ENCODE measurements around the gene DPP6.

DNA sequence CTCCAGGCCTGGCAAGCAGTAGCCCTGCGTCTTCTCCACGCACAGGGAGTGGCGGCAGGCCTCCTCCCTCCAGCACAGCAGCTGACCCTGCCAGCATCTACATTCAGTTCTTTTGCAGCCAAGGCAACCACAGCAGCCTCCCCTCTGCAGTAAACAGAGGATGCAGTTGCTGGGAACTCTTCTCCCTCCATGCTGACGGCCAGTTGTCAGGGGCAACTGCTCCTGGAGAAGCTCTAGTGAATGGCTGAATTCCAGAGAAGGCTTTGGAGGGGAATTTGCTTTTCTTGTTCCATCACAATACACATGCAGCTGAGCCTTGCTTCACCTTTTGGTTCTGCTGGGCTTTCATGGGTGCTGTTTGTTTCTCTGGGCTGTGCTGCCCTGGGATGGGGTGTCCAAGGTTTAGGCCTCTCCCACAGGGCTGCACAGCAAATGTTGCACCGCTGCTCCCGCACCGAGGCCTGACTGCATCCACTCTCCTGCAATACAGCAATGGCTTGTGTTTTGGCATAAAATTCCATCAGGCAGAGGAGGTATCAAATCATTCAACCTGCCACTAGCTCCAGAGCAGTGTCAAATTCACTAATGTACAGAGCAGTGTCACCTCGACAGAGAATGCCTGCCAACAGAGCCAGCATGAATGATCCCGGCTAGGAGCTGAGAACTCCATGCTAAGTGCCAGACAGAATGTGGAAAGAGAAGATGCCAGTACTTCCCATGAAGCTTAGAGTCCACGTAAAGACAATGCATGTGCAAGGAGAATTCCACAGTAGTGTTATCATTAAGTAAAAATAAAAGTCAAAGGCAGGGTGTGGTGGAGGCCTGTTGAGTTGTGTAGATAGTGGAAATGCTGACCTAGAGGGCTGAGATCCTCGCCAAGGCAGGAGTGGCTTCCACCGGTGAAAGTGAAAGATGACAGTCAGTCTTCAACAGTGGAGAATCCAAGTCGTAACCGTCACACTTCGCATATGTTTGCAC lies 399.6 kb downstream of the DPP6 start:
- TF ChIP-seq, protein P1, sequence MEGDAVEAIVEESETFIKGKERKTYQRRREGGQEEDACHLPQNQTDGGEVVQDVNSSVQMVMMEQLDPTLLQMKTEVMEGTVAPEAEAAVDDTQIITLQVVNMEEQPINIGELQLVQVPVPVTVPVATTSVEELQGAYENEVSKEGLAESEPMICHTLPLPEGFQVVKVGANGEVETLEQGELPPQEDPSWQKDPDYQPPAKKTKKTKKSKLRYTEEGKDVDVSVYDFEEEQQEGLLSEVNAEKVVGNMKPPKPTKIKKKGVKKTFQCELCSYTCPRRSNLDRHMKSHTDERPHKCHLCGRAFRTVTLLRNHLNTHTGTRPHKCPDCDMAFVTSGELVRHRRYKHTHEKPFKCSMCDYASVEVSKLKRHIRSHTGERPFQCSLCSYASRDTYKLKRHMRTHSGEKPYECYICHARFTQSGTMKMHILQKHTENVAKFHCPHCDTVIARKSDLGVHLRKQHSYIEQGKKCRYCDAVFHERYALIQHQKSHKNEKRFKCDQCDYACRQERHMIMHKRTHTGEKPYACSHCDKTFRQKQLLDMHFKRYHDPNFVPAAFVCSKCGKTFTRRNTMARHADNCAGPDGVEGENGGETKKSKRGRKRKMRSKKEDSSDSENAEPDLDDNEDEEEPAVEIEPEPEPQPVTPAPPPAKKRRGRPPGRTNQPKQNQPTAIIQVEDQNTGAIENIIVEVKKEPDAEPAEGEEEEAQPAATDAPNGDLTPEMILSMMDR (IDR thresholded peaks at IDR 0.05): no peak
- TF ChIP-seq EP300 (IDR thresholded peaks at IDR 0.05): no peak
